MCF 10A (cell line): ENCODE data around the gene NACC2. TPM values are rescaled to one million over a fixed set of nuclear protein-coding genes. Genes with fewer than 3 reads are reported as not detected.

Experiments
- BruUV-seq: library from RNA; stranded (reverse); fragments of 400-500 nt; replicated peaks from 2 replicates; lab custom pipeline; 2021; lab: Mats Ljungman, UMichigan
- CTCF ChIA-PET: fragments of 300-600 bp; sonication (Branson Sonifier 250); formaldehyde crosslinking; extraction: SDS; loops from one replicate; lab custom pipeline; 2021; ENCODE audit warnings: antibody characterized with exemption, inconsistent platforms; lab: Yijun Ruan, JAX
- POLR2A ChIA-PET: fragments of 300-600, 350-650 bp; sonication (Branson Sonifier 250); formaldehyde crosslinking; extraction: SDS; loops from one replicate; lab custom pipeline; 2020; ENCODE audit warnings: antibody characterized with exemption, inconsistent platforms; lab: Yijun Ruan, JAX
- DNase-seq: peaks from one replicate; pipeline ENCODE4 v3.0.0-alpha.2; 2018; ENCODE audit not compliant: unreplicated experiment
- H3K27ac Mint-ChIP-seq: one replicate; pipeline ENCODE4 v1.8.0; 2022; ENCODE audit warnings: mild to moderate bottlenecking, low read depth, mixed read lengths; ENCODE audit not compliant: unreplicated experiment
- H3K27me3 Mint-ChIP-seq: one replicate; pipeline ENCODE4 v1.8.0; 2022; ENCODE audit warnings: mixed read lengths; ENCODE audit not compliant: insufficient read depth, unreplicated experiment
- H3K36me3 Mint-ChIP-seq: one replicate; pipeline ENCODE4 v1.8.0; 2022; ENCODE audit warnings: mild to moderate bottlenecking, moderate library complexity, mixed read lengths; ENCODE audit not compliant: insufficient read depth, unreplicated experiment
- H3K4me1 Mint-ChIP-seq: one replicate; pipeline ENCODE4 v1.8.0; 2022; ENCODE audit warnings: mixed read lengths; ENCODE audit not compliant: insufficient read depth, unreplicated experiment
- H3K4me3 Mint-ChIP-seq: one replicate; pipeline ENCODE4 v1.8.0; 2022; ENCODE audit warnings: mild to moderate bottlenecking, moderate library complexity, mixed read lengths; ENCODE audit not compliant: unreplicated experiment
- H3K9me3 Mint-ChIP-seq: one replicate; pipeline ENCODE4 v1.8.0; 2022; ENCODE audit warnings: mixed read lengths; ENCODE audit not compliant: unreplicated experiment
- CTCF ChIP-seq: fragments of 200-600 bp; IDR thresholded peaks from one replicate; pipeline ENCODE4 v1.8.0; 2022; ENCODE audit warnings: antibody characterized with exemption, mild to moderate bottlenecking; ENCODE audit not compliant: unreplicated experiment
- intact Hi-C: fragments of 100-400 bp; cut with micrococcal nuclease; formaldehyde crosslinking; loops from 2 replicates; pipeline ENCODE4 v1.14.1; 2022
- total RNA-seq: library from RNA; stranded (reverse); gene quantifications from 2 replicates; pipeline ENCODE4 v1.2.3, GENCODE V29; 2022

The NACC2 gene
- total RNA-seq, 1 experiment from 2014 or later: 16.5 TPM

DNA sequence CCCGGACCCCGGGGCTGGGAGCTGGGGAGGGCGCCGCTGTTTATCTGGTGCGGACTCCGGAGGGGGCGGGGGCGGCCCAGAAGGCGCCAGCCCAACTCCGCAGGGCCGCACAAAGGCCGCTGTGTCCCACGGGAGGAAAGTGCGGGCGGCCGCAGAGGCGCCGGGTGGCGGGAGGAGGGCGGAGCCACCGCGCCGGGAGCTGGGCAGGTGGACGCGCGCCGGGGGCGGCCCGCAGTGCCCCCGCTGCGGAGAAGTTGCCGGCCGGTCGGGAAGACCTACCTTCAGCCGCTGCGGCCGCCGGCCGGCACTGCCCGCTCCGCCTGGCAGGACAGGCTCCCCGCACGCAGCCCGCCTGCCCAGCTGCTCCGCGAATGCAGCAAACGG, 43.6 kb downstream of the NACC2 start:
- Mint-ChIP-seq H3K27me3 (no peaks in the 10 kb centered on the region), H3K9me3 (no peaks in the 10 kb centered on the region), H3K36me3 (peaks cover 21% of the 10 kb centered on the region), H3K4me3 (peak overlapping the region; percentile 64), H3K4me1 (peaks cover 6% of the 10 kb centered on the region), H3K27ac (no peak overlapping the region)
- TF ChIP-seq CTCF: no peak
- ChIA-PET POLR2A (interaction anchor here (0.6 to 2.7 kb wide), 11 partner anchors 14 to 805 kb away, joined by 3 to 12 read pairs (median 4); partner anchors contain the start of genes TMEM250 and UBAC1), CTCF (interaction anchor here (0.7 to 2.0 kb wide), 4 partner anchors 20 to 73 kb away, joined by 3 to 5 read pairs (median 3); no protein-coding TSS in a partner anchor)
- no peak for DNase-seq
- intact Hi-C loops: no loop called here
- no TSS peak for BruUV-seq

DNA sequence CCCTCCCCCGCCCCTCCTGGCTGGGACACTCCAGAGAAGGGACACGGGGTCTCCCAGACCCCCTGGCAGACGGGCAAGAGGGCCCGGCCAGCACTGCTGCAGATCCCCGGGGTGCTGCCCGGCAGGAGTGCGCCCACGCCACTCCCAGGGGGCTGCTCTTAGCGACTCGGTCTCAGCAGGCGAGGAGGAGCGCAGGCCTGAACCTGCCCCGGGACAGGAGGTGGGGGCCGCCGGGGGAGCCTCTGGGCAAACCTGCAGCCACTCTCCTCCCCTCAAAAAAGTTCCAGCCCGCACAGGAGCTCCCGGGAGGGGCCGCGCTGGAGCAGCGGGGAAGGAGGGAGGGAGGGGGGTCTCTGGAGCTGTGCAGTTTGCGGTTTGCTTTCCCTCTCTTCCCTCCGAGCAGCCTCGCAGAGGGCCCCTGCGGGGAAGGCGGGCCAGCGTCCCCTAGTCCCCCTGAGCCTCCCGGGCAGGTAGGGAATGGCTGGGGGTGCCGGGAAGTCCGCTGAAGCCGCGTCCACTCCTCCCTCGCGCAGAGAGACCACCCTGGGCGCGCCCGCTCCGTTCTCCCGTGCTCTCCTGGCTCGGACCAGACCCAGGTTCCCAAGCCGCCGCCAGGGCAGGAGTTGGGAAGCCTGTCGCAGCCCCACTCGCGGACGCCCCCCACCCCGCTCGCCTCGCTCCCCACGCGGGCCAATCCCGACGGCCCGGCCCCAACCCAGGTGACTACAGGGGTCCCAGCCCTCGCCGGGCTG, 44.2 kb downstream of the NACC2 start:
- DNase-seq: peak; percentile 36
- POLR2A ChIA-PET: interaction anchor here (0.9 to 2.7 kb wide), 6 partner anchors 14 to 99 kb away, joined by 3 to 12 read pairs (median 6); partner anchors contain the start of genes TMEM250 and UBAC1
- Mint-ChIP-seq H3K4me3 (peak overlapping the region; percentile 64), H3K4me1 (peaks cover 6% of the 10 kb centered on the region), H3K9me3 (no peaks in the 10 kb centered on the region), H3K27me3 (no peaks in the 10 kb centered on the region), H3K27ac (no peak overlapping the region), H3K36me3 (peaks cover 21% of the 10 kb centered on the region)
- CTCF ChIA-PET: interaction anchor here (1.1 to 2.0 kb wide), 2 partner anchors 22 to 72 kb away, joined by 3 to 5 read pairs; no protein-coding TSS in a partner anchor
- BruUV-seq: no TSS peak
- TF ChIP-seq CTCF: no peak
- intact Hi-C loops: no loop called here

DNA sequence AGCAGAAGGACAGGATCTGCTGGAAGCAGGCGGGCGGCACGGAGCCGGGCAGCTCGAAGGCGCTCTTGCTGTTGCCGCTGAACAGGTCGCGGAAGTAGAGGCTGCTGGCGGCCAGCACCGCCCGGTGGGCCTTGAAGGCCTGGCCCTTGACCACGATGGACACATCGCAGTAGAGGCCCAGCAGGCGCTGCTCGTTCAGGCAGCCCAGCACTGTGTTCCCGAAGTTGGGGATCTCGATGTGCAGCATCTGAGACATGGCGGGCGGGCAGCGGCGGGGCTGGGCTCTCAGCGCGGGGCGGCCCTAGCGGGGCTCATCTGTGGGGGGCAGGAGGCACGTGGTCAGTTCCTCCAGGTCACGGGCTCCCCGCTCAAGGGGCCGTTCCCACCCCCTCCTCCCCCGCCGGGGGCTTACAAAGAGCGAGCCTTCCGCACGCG, 44.8 kb downstream of the NACC2 start:
- no TSS peak for BruUV-seq
- Mint-ChIP-seq H3K9me3 (no peaks in the 10 kb centered on the region), H3K27ac (no peak overlapping the region), H3K36me3 (peaks cover 21% of the 10 kb centered on the region), H3K27me3 (no peaks in the 10 kb centered on the region), H3K4me1 (peaks cover 6% of the 10 kb centered on the region), H3K4me3 (no peak overlapping the region)
- POLR2A ChIA-PET: interaction anchor here (2.6 kb wide), 1 partner anchor 89 kb away, joined by 10 read pairs; the partner anchor contains the start of gene UBAC1
- TF ChIP-seq CTCF: no peak
- CTCF ChIA-PET: interaction anchor here (1.0 kb wide), 1 partner anchor 12 kb away, joined by 3 read pairs; no protein-coding TSS in a partner anchor
- intact Hi-C loops: no loop called here
- no peak for DNase-seq
